Measurements from ENCODE around the gene HIVEP3.

DNA sequence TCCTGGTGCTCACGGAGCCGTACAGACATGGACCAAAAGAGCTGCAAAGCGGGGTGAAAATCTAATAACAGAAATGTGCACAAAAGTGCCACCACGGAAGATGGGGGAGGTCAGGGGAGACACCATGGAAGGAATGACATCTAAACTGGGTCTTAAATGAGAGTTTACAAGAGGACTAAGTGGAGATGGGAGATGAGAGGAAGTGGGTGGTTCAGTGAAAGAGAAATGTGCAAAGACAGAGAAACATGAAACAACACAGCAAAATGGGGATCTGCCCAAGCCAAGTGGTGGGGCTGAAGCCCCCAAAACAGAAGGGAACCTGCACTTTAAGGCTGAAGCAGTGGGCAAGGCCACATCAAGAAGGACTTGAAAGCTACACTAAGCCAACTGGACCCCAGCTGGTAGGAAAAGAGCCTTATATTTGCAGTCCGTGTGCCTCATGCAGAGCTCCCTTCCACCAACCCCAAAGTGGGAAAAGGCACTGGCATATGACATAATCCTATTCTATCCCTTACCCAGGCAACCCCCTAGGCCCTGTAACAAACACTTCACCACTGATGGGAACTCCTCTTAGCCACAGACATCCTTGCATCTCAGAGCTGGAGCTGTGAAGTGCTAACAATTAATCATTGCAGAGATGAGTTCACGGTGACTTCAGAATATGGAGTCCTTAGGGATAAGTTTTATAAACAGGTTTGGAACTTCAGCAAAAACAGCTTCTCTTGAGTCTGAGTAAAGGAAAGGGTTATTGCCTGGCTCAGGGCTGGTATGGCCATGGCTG is 235.7 kb downstream of the HIVEP3 start:
- TF ChIP-seq, protein P1, sequence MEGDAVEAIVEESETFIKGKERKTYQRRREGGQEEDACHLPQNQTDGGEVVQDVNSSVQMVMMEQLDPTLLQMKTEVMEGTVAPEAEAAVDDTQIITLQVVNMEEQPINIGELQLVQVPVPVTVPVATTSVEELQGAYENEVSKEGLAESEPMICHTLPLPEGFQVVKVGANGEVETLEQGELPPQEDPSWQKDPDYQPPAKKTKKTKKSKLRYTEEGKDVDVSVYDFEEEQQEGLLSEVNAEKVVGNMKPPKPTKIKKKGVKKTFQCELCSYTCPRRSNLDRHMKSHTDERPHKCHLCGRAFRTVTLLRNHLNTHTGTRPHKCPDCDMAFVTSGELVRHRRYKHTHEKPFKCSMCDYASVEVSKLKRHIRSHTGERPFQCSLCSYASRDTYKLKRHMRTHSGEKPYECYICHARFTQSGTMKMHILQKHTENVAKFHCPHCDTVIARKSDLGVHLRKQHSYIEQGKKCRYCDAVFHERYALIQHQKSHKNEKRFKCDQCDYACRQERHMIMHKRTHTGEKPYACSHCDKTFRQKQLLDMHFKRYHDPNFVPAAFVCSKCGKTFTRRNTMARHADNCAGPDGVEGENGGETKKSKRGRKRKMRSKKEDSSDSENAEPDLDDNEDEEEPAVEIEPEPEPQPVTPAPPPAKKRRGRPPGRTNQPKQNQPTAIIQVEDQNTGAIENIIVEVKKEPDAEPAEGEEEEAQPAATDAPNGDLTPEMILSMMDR (optimal IDR thresholded peaks at IDR 0.05 in 1 of 3, IDR thresholded peaks at IDR 0.05 in 1 of 3, conservative IDR thresholded peaks at IDR 0.05 in 1 of 3; ENCODE audit: extremely low read depth in 1 of 3, insufficient read depth in 2 of 3, low read length in 3 of 3), result no peak
- TF ChIP-seq EZH2 (IDR thresholded peaks at IDR 0.05; ENCODE audit: low read length), result no peak

All from keratinocyte (primary cell).